Natural killer cell (primary cell): ENCODE results near the gene HEXD. TPM values are rescaled to one million over a fixed set of nuclear protein-coding genes. Genes with fewer than 3 reads are reported as not detected.

Source experiments
- ATAC-seq, 3 donors: fragments of 150-1000 bp in 2 of 3; fragments of 200-7000 bp in 1 of 3; cut with Tn5 transposase; 1 replicate in 1 of 3; 2 replicates in 2 of 3; pipeline ENCODE4 v1.10.0; 2021; ENCODE audit warnings: mild to moderate bottlenecking in 2 of 3, moderate library complexity in 2 of 3
- DNase-seq, 2 donors: peaks; one replicate each; pipeline versions ENCODE4 v3.0.0 to v3.0.0-alpha.2; 2013 to 2021; ENCODE audit warnings: mixed read lengths in 1 of 2
- H3K27ac ChIP-seq: one replicate; pipeline ENCODE4 v1.5.1; 2013; ENCODE audit warnings: mild to moderate bottlenecking, low read length
- H3K27me3 ChIP-seq: one replicate; pipeline ENCODE4 v1.6.1; 2013; ENCODE audit warnings: low read length; ENCODE audit not compliant: control insufficient read depth, insufficient read depth
- H3K36me3 ChIP-seq: one replicate; pipeline ENCODE4 v1.6.1; 2013; ENCODE audit warnings: low read length; ENCODE audit not compliant: control insufficient read depth, insufficient read depth
- H3K4me1 ChIP-seq: one replicate; pipeline ENCODE4 v1.6.1; 2013; ENCODE audit warnings: low read length; ENCODE audit not compliant: control insufficient read depth, insufficient read depth
- H3K4me3 ChIP-seq: one replicate; pipeline ENCODE4 v1.5.1; 2013; ENCODE audit warnings: low read length
- H3K9me3 ChIP-seq: one replicate; pipeline ENCODE4 v1.6.1; 2013; ENCODE audit warnings: low read length; ENCODE audit not compliant: control insufficient read depth, insufficient read depth
- H3K27ac Mint-ChIP-seq, 2 donors: one replicate each; pipeline ENCODE4 v1.8.0; 2022; ENCODE audit warnings: mild to moderate bottlenecking in 2 of 2, mixed read lengths in 2 of 2, moderate library complexity in 1 of 2
- H3K27me3 Mint-ChIP-seq, 2 donors: one replicate each; pipeline ENCODE4 v1.8.0; 2022; ENCODE audit warnings: low read depth in 2 of 2, mixed read lengths in 2 of 2
- H3K36me3 Mint-ChIP-seq: one replicate; pipeline ENCODE4 v1.8.0; 2022; ENCODE audit warnings: mixed read lengths
- H3K4me1 Mint-ChIP-seq, 2 donors: one replicate each; pipeline ENCODE4 v1.8.0; 2022; ENCODE audit warnings: mixed read lengths in 2 of 2
- H3K4me3 Mint-ChIP-seq: one replicate; pipeline ENCODE4 v1.8.0; 2022; ENCODE audit warnings: mild to moderate bottlenecking, moderate library complexity, mixed read lengths
- H3K9me3 Mint-ChIP-seq, 2 donors: one replicate each; pipeline ENCODE4 v1.8.0; 2022; ENCODE audit warnings: mixed read lengths in 2 of 2
- CTCF ChIP-seq: fragments of 200-600 bp; IDR thresholded peaks from one replicate; pipeline ENCODE4 v1.8.0; 2022; ENCODE audit warnings: antibody characterized with exemption
- WGBS: methylation state at CpG from one replicate; pipeline ENCODE4 v1.1.7; 2013; ENCODE audit warnings: missing lambda C conversion rate; ENCODE audit not compliant: insufficient coverage; 5-methylcytosine and 5-hydroxymethylcytosine counted together
- intact Hi-C: fragments of 100-400 bp; cut with micrococcal nuclease; formaldehyde crosslinking; loops from one replicate; pipeline ENCODE4 v1.14.2; 2022
- total RNA-seq, 4 donors: library from RNA; stranded (reverse); fragments of 120-200 nt in 1 of 4; gene quantifications; one replicate each; pipeline versions ENCODE4 v1.2.3 to v1.2.4, GENCODE V29; 2013 to 2022

HEXD gene
- total RNA-seq, 3 donors from 2014 or later (not counting 1 experiment from before 2014, with no cell fraction given): 35.7 to 57.4 (median 51.5) TPM

GRCh38 chr17:82486231-82487094 is 68.3 kb downstream of the HEXD start:
- Histone ChIP-seq H3K4me1 (peaks cover 16% of the 10 kb centered on the region), H3K36me3 (peaks cover 46% of the 10 kb centered on the region), H3K27me3 (no peaks in the 10 kb centered on the region), H3K27ac (no peak overlapping the region), H3K4me3 (no peak overlapping the region), H3K9me3 (no peaks in the 10 kb centered on the region)
- DNase-seq (peak in 1 of 2 donors; percentile 29), ATAC-seq (peak; percentile 45 to 61 (median 45))
- no peaks in the 10 kb centered on the region for H3K9me3 Mint-ChIP-seq
- no peaks in the 10 kb centered on the region for H3K27me3 Mint-ChIP-seq
- intact Hi-C loops: no loop called here
- peaks cover 11 to 21% of the 10 kb centered on the region in 2 donors for H3K4me1 Mint-ChIP-seq
- H3K27ac Mint-ChIP-seq: peak overlapping the region; percentile 45 to 78
- no peaks in the 10 kb centered on the region for H3K36me3 Mint-ChIP-seq
- no peak for TF ChIP-seq CTCF
- 45% methylated on average over 13 of the region's 13 CpGs for WGBS
- H3K4me3 Mint-ChIP-seq: peak overlapping the region; percentile 77

- Histone ChIP-seq H3K9me3 (no peaks in the 10 kb centered on the region), H3K27me3 (no peaks in the 10 kb centered on the region), H3K4me3 (no peak overlapping the region), H3K27ac (no peak overlapping the region), H3K36me3 (peaks cover 40% of the 10 kb centered on the region), H3K4me1 (peaks cover 16% of the 10 kb centered on the region)
- Mint-ChIP-seq H3K4me1 (peaks cover 11 to 21% of the 10 kb centered on the region in 2 donors), H3K27me3 (no peaks in the 10 kb centered on the region), H3K36me3 (no peaks in the 10 kb centered on the region), H3K9me3 (no peaks in the 10 kb centered on the region), H3K27ac (no peak overlapping the region), H3K4me3 (no peak overlapping the region)
- intact Hi-C loops: no loop called here
- TF ChIP-seq CTCF: no peak
- WGBS: 98% methylated on average over 12 of the region's 14 CpGs
- ATAC-seq (no peak), DNase-seq (no peak)
These were observed 69.8 kb downstream of the HEXD start for GRCh38 chr17:82487910-82488309.

GRCh38 chr17:82489117-82489516 is 71.0 kb downstream of the HEXD start:
- peaks cover 29% of the 10 kb centered on the region for H3K36me3 ChIP-seq
- Mint-ChIP-seq H3K27ac (no peak overlapping the region), H3K36me3 (no peaks in the 10 kb centered on the region), H3K4me3 (no peak overlapping the region), H3K27me3 (no peaks in the 10 kb centered on the region), H3K4me1 (peaks cover 16 to 32% of the 10 kb centered on the region in 2 donors), H3K9me3 (no peaks in the 10 kb centered on the region)
- H3K27me3 ChIP-seq: no peaks in the 10 kb centered on the region
- 90% methylated on average over 8 of the region's 8 CpGs for WGBS
- H3K4me3 ChIP-seq: no peak overlapping the region
- H3K4me1 ChIP-seq: peaks cover 19% of the 10 kb centered on the region
- H3K9me3 ChIP-seq: no peaks in the 10 kb centered on the region
- ATAC-seq (no peak), DNase-seq (no peak)
- no peak for TF ChIP-seq CTCF
- intact Hi-C loops: no loop called here
- no peak overlapping the region for H3K27ac ChIP-seq
